Muscle of arm (tissue), 12 donors: Measurements from ENCODE around the gene OSBPL10. TPM values are rescaled to one million over a fixed set of nuclear protein-coding genes. Genes with fewer than 3 reads are reported as not detected.

Source experiments
- DNase-seq: peaks from one replicate; pipeline ENCODE4 v3.0.0-alpha.2; 2013
- polyA plus RNA-seq, 12 donors: library from polyadenylated mRNA; unstranded; fragments of 120-200 nt; gene quantifications; one replicate each; pipeline ENCODE4 v1.2.1, GENCODE V29; 2013; ENCODE audit not compliant: insufficient read length in 12 of 12

Gene OSBPL10
- polyA plus RNA-seq, 12 donors: 5.8 to 21.4 (median 11.3) TPM; not detected in 1

- DNase-seq: no peak
Observed at GRCh38 chr3:31667582-31667981, 313.5 kb downstream of the OSBPL10 start.

GRCh38 chr3:31664031-31664430, 317.0 kb downstream of the OSBPL10 start:
- DNase-seq: no peak

DNA sequence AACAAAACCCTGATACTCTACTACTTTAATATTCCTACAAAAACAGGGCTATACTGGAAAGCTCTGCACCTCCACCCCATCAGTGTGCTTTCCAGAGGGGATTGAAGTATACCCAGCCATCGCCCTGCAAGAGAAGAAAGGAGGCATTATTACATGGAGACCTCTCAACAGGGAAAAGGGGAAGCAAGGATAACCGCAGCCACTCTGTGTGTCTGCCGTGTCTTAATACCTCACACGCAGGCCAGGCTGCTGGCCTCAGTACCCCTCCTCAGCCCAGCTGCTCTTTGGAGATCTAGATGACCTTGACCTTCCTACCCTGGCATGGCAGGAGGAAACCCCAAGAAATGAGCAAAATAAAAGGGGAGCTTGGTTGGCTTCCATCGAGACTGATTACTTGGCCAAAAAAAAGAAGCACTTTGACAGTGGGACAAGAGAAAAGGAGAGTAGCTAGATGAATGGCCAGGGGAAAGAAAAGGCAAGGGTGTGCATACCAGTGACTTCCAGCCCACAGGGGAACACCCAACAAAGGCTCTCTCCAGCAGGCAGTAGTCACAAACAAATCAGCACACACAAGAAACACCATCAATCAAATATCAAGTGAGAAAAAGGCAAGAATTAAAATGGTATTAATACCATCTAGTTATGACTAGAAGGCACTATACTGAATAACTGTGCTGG, 318.9 kb downstream of the OSBPL10 start:
- DNase-seq: no peak

GRCh38 chr3:31661286-31661685, 319.8 kb downstream of the OSBPL10 start:
- no peak for DNase-seq

GRCh38 chr3:31659246-31659645, 321.8 kb downstream of the OSBPL10 start:
- DNase-seq: no peak

DNA sequence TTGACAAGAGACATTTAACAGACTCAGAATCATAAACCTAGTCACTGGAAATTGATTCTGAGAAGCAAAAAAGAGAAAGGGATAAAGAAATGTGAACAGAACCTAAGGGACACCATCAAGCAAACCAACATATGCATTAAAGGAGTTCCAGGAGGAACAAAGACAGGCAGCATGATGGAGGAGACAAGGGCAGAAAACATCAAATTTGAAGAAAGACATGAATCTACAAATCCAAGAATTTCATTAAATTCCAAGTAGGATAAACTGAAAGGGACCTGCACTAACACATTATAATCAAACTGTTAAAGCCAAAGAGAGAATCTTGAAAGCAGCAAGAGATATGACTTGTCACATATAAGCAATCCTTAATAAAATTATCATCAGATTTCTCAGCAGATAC, 326.1 kb downstream of the OSBPL10 start:
- no peak for DNase-seq

- no peak for DNase-seq
Observed at GRCh38 chr3:31653464-31653863, 327.6 kb downstream of the OSBPL10 start.

DNA sequence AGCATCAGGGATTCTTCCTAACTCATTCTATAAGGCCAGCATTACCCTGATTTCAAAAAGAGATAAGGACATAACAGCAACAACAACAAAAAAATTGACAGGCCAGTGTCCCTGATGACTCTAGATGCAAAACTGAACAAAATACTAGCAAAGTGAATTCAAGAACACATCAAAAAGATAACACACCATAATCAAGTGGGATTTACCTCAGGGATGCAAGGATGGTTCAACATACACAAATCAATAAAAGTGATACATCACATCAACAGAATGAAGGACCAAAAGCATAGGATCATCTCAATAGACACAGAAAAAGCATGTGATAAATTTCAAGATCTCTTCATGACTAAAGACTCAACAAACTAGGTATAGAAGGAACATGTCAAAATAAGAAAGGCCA, 328.8 kb downstream of the OSBPL10 start:
- DNase-seq: no peak

DNA sequence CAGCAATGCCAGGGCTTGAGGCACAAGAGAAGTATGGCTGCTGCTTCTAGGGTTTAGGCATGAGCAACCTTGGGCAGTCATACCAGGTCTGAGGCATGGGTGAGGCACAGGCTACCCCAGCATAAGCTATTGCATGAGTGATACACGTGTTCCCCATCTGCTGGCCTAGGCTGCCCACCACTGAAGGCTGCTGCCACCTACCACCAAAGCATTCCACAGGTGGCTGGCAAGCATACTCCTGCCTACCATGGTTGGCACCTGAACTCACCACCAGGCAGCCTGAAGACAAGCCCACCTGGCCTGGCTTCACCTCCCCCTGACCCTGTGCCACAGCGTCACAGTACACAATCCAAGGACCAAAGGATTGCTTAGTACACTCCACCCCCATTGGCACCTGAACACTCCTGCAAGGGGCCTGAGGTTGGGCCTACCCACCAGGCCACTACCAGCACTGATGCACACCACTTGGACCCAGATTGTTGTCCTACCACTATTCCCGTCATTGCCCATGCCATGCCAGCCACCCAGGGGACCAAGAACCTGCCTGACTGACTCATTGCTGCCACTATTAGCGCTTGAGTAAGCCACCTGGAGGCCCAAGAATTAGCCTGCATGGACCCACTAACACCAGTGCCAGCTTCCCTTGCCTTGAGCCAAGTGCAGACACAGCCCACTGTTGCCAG, 332.6 kb downstream of the OSBPL10 start:
- no peak for DNase-seq

DNA sequence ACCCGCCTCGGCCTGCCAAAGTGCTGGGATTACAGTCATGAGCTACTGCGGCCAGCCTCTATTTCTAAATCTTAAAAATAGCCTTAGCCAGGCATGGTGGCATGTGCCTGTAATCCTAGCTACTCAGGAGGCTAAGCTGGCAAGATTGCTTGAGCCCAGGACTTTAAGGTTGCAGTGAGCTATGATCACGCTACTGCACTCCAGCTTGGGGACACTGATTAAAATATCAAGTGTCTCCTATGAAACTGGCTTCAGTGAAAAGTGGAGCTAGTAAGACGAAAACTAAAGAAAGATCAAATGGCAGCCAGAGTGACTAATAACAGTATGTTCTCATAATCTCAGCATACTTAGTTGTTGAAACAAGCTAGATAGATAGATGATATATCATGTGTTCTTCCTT, 335.8 kb downstream of the OSBPL10 start:
- no peak for DNase-seq

DNA sequence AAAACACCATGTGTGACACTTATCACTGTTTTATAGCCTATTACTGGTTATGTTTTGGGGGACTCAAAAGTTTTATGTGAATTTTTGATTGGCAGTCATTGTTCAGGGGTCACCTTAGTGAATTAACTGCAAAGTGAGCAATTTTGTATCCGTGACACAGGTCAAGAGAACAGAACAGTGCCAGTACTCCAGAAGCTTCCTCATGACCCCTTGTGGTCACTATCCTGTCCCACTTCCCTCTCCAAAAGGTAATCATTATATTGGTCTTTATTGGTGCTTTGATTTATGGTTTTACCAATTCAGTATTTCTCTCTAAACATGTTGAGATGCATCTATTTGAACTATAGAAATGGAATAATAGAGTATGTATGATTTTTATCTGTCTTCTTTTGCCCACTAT, 341.2 kb downstream of the OSBPL10 start:
- no peak for DNase-seq

GRCh38 chr3:31636694-31637442, 344.2 kb downstream of the OSBPL10 start:
- no peak for DNase-seq

GRCh38 chr3:31636049-31636448, 345.0 kb downstream of the OSBPL10 start:
- peak; percentile 23 for DNase-seq

GRCh38 chr3:31635545-31635944, 345.5 kb downstream of the OSBPL10 start:
- DNase-seq: no peak

GRCh38 chr3:31634476-31634875, 346.6 kb downstream of the OSBPL10 start:
- no peak for DNase-seq

- no peak for DNase-seq
Observed at GRCh38 chr3:31629054-31629453, 352.0 kb downstream of the OSBPL10 start.

- no peak for DNase-seq
Observed at GRCh38 chr3:31625358-31625757, 355.7 kb downstream of the OSBPL10 start.

- DNase-seq: no peak
Observed at GRCh38 chr3:31624083-31624709, 356.9 kb downstream of the OSBPL10 start.

DNA sequence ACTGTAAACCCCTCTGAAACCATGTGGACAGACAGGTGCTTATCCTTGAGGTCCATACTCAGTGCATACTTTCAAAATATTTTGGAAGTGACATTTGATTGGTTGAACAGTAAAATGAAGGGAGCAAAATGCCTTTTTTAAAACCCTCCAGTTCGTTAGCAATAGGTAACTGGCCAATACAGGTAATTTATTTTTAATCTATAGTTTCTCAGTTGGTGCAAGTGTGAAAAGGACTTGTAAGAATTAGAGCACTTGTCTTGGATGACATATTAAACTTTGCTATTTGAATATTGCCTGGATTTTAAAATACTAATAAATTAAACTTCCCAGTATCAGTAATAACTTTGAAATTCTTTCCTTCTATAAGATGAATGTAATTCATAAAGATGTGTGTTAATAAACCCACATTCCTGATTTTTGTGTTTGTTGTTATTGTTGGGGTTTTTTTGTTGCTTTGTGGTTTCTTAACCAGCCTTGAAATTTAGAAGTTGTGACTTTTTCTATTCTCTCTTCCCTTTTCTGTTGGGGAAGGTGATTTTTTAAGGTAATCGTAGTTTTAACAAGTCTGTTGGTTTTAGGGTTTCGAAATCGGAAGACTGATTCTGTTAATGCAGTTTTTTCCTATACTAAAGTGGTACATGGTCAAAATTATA, 358.3 kb downstream of the OSBPL10 start:
- no peak for DNase-seq

DNA sequence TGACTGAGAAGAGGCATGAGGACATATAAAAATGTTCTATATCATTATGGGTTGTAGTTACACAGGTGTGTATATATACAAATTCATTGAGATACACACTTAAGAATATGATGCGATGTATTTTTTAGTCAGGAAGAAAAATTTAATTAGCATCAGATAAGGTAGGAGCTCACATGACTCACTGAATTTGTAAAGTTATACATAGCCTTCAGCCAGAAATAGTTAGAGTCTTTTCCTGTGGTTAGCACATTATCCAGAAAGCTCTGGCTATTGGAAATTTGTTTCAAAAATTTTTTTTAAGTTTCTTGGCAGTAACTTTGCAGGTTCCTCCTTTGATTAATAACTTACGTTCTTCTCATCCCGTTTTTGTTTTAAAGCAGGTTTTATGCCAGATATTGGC, 359.7 kb downstream of the OSBPL10 start:
- no peak for DNase-seq

DNA sequence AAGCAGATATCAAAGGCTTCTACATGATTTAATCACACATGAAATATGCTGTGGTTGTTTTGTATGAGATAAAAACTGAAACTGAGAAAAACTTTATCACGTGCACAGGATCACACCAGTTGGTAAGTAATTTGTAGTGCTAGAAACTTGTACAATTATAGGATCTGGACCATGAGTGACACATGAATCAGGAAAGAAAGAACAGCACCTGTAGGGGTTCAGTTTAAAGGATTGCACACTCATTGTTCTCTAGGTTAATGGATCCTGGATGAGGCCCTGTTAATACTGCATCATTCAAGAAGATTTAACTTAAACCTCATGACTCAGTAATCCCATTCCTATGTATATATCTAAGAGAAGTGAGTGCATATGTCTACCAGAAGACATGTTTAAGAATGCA, 360.4 kb downstream of the OSBPL10 start:
- no peak for DNase-seq

DNA sequence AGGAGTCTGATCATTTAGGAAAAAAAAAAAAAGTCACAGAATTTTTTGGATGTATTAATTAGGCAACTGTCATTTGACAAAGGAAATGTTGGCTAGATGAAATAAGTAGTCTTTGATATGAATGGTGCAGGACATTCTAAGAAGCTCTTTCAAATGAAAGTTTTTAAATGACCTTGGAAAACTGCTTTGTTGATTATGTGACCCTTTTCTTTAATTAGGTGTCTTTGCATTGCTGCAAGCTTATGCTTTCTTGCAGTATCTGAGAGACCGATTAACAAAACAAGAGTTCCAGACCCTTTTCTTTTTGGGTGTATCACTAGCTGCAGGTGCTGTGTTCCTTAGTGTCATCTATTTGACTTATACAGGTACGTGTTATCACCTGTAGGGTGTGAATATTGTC, 364.4 kb downstream of the OSBPL10 start:
- no peak for DNase-seq
